ENCODE measurements around the gene CRYGC. TPM values are rescaled to one million over a fixed set of nuclear protein-coding genes. Genes with fewer than 3 reads are reported as not detected.

CRYGC gene
- total and polyA plus RNA-seq, 8 donors = not detected

DNA sequence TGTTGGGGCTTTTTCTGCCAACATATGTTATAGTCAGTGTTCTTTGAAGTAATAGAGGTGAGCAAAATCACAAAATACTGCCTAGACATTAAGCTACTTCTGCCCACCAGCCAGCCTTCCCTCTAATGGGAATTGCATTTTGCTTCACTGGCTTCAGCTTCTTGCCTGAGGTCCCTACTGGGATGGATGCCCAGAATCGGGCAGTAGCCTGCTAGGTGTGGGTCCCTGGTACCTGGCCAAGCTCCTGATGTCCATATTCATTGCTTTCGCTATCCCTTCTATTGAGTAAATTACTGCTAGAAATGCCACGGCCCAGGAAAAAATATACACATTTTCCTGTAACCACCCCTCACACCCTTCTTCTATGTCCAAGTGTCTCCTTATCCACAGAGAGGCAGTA lies 32.3 kb downstream of the CRYGC start:
- Histone ChIP-seq H3K9me3 (no peaks in the 10 kb centered on the region), H3K27me3 (no peaks in the 10 kb centered on the region), H3K4me1 (no peaks in the 10 kb centered on the region), H3K4me3 (no peak overlapping the region), H3K36me3 (no peaks in the 10 kb centered on the region), H3K27ac (no peak overlapping the region)
- no peak for ATAC-seq
- TF ChIP-seq, protein P1, sequence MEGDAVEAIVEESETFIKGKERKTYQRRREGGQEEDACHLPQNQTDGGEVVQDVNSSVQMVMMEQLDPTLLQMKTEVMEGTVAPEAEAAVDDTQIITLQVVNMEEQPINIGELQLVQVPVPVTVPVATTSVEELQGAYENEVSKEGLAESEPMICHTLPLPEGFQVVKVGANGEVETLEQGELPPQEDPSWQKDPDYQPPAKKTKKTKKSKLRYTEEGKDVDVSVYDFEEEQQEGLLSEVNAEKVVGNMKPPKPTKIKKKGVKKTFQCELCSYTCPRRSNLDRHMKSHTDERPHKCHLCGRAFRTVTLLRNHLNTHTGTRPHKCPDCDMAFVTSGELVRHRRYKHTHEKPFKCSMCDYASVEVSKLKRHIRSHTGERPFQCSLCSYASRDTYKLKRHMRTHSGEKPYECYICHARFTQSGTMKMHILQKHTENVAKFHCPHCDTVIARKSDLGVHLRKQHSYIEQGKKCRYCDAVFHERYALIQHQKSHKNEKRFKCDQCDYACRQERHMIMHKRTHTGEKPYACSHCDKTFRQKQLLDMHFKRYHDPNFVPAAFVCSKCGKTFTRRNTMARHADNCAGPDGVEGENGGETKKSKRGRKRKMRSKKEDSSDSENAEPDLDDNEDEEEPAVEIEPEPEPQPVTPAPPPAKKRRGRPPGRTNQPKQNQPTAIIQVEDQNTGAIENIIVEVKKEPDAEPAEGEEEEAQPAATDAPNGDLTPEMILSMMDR (IDR thresholded peaks at IDR 0.05) = no peak
- intact Hi-C loops (cut with DNase I) = no loop called here
- WGBS, 2 donors = 51 to 57% methylated on average over 3 of the region's 3 CpGs
- FAIRE-seq = no peak
- no peak for DNase-seq

DNA sequence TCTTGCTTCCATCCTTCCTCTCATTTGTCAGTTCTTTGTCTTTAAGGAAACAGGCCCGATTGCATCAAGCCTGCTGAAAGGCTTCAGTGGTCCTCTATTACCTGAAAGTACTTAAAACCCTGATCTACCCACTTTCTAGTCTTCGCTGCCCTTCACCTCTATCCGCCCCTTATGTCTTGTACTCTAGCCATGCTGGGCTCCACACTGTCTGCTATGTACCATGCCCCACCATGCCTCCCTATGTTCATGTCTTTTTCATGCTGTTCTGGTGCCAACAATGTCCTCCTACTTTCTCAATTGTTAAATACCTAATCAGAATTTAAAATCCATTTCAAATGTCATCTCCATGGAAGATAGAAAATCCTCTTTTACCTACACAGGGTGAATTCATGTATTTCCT lies 33.5 kb downstream of the CRYGC start:
- no peak for DNase-seq
- H3K36me3 ChIP-seq = no peaks in the 10 kb centered on the region
- intact Hi-C loops (cut with DNase I) = no loop called here
- no peak overlapping the region for H3K4me3 ChIP-seq
- no peaks in the 10 kb centered on the region for H3K4me1 ChIP-seq
- no peak for ATAC-seq
- TF ChIP-seq, protein P1 (IDR thresholded peaks at IDR 0.05) = no peak
- FAIRE-seq = no peak
- no peaks in the 10 kb centered on the region for H3K9me3 ChIP-seq
- 74 to 86% methylated on average over 3 of the region's 3 CpGs for WGBS, 2 donors
- H3K27ac ChIP-seq = no peak overlapping the region
- H3K27me3 ChIP-seq = no peaks in the 10 kb centered on the region

DNA sequence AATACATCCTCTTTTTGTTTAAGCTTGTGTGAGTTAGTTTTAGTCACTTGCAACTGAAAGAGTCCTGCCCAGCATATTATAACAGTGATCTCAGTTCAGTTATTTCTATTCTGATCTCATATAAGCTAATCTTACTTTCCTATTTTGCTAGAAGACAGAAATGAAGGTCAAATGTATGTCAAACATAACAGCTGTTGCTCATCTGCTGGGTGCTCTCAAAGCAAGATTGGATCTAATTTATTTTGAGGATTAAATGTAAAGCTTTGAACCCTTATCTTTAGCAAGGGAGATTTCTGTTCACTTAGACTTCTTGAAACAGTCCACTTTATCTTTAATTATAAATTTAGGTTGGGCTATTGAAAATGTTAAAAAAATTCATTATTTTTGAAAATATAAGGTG lies 36.5 kb downstream of the CRYGC start:
- no peak overlapping the region for H3K4me3 ChIP-seq
- DNase-seq = no peak
- TF ChIP-seq, protein P1 (IDR thresholded peaks at IDR 0.05) = no peak
- no peaks in the 10 kb centered on the region for H3K9me3 ChIP-seq
- intact Hi-C loops (cut with DNase I) = no loop called here
- FAIRE-seq = no peak
- no peak for ATAC-seq
- no peaks in the 10 kb centered on the region for H3K4me1 ChIP-seq
- H3K27ac ChIP-seq = no peak overlapping the region
- no peaks in the 10 kb centered on the region for H3K27me3 ChIP-seq
- H3K36me3 ChIP-seq = no peaks in the 10 kb centered on the region

DNA sequence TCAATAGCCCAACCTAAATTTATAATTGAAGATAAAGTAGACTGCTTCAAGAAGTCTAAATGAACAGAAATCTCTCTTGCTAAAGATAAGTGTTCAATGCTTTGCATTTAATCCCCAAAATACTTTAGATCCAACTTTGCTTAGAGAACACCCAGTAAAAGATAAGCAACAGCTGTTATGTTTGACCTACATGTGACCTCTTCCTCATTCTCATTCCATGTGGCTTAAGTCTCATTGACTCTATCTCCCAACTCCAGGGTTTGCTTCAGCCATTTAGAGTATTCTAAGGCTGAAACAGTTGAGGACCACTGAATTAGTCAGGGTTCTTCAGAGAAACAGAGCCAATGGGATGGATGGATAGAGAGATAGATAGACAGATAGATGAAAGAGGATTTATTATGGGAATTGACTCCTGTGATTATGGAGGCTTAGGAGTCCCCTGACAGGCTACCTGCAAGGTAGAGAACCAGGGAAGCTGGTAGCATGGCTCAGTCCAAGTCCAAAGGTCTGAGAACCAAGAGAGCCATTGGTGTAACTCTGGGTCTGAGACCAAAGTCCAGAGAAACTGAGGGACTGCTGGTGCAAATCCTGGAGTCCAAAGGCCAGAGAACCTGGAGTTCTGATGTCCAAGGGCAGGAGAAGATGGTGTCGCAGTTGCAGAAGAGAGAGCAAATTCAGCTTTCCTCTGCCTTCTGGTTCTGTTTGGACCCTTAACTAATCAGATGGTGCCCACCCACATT lies 37.4 kb downstream of the CRYGC start:
- TF ChIP-seq, protein P1 (IDR thresholded peaks at IDR 0.05) = no peak
- FAIRE-seq (no peak), DNase-seq (no peak), ATAC-seq (no peak)
- Histone ChIP-seq H3K9me3 (no peaks in the 10 kb centered on the region), H3K4me3 (no peak overlapping the region), H3K27me3 (no peaks in the 10 kb centered on the region), H3K36me3 (no peaks in the 10 kb centered on the region), H3K27ac (no peak overlapping the region), H3K4me1 (no peaks in the 10 kb centered on the region)
- intact Hi-C loops (cut with DNase I) = no loop called here
- WGBS, 2 donors = 89 to 100% methylated on average over 1 of the region's 1 CpG

DNA sequence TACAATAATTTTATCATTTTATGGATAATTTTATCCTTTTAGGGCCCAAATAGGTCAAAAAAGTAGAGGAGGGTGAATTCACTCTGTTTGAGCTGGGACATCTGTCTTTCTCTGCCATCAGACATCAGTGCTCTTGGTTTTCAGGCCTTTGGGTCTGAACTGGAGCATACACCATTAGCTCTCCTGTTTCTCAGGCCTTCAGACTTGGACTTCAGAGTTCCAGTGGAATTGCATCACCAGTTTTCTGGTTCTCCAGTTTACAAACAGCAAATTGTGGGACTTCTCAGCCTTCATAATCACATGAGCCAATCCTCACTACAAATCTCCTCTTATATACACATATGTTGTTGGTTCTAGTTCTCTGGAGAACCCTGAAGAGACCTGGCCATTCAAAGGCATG lies 39.2 kb downstream of the CRYGC start:
- intact Hi-C loops (cut with DNase I) = no loop called here
- no peak for FAIRE-seq
- no peak overlapping the region for H3K4me3 ChIP-seq

More for the DNA sequence above, 39.2 kb downstream of the CRYGC start:
- TF ChIP-seq, protein P1 (IDR thresholded peaks at IDR 0.05) = no peak
- Histone ChIP-seq H3K4me1 (no peaks in the 10 kb centered on the region), H3K9me3 (no peaks in the 10 kb centered on the region), H3K27me3 (no peaks in the 10 kb centered on the region), H3K27ac (no peak overlapping the region), H3K36me3 (no peaks in the 10 kb centered on the region)
- ATAC-seq (no peak), DNase-seq (no peak)
